Left ventricle myocardium inferior (tissue), 1 donor: ENCODE results near the gene SPRR5. TPM values are rescaled to one million over a fixed set of nuclear protein-coding genes. Genes with fewer than 3 reads are reported as not detected.

Experiments used
- DNase-seq: peaks from one replicate; pipeline ENCODE4 v3.0.0-alpha.2; 2020
- H3K27ac ChIP-seq: fragments of 200-600 bp; replicated peaks from 2 replicates; pipeline ENCODE4 v1.8.0; 2021
- H3K27me3 ChIP-seq: fragments of 200-600 bp; 2 replicates; pipeline ENCODE4 v1.8.0; 2021; ENCODE audit warnings: low read depth
- H3K36me3 ChIP-seq: fragments of 200-600 bp; 2 replicates; pipeline ENCODE4 v1.8.0; 2021
- H3K4me1 ChIP-seq: fragments of 200-600 bp; 2 replicates; pipeline ENCODE4 v1.8.0; 2021
- H3K4me3 ChIP-seq: fragments of 200-600 bp; 2 replicates; pipeline ENCODE4 v1.8.0; 2021; ENCODE audit warnings: mild to moderate bottlenecking, moderate library complexity
- H3K9me3 ChIP-seq: fragments of 200-600 bp; replicated peaks from 2 replicates; pipeline ENCODE4 v1.8.0; 2021
- CTCF ChIP-seq: fragments of 200-600 bp; IDR thresholded peaks from 2 replicates; pipeline ENCODE4 v1.8.0; 2021; ENCODE audit warnings: antibody characterized with exemption, mild to moderate bottlenecking, borderline replicate concordance
- intact Hi-C: fragments of 100-400 bp; cut with micrococcal nuclease; formaldehyde crosslinking; loops from one replicate; pipeline ENCODE4 v1.11.0; 2022
- total RNA-seq: library from RNA; stranded (reverse); fragmentation: NEBNext Ultra II Directional; extraction: Animal tissue kit (Norgen Biotek cat#: 25700); gene quantifications from one replicate; pipeline ENCODE4 v1.2.1, GENCODE V29; 2021
- donor health status: DM: no; HTN: yes; CAD: no; lungs with severe emphysema.

The SPRR5 gene
- total RNA-seq, 1 donor from 2014 or later: not detected

DNA sequence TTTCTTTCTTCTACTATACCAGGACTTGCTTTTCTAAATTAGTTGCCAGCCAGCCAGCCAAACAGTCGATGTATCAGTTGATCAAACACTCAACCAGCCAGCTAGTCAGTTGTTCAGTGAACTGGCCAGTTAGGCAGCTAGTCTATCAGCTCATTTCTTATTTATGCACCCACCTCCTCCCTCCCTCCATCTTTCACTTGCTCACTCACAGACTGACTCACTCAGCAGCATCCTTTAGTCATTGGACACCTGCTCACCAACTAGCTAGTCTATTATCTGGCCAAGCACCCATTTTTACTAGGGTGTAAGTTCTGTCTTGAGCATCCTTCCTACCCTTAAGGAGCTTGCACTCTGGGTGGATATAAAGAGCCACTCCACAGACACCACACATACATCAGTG lies 17.5 kb downstream of the SPRR5 start:
- Histone ChIP-seq H3K4me3 (no peak overlapping the region), H3K27me3 (peaks cover 10% of the 10 kb centered on the region), H3K27ac (no peak overlapping the region), H3K36me3 (no peaks in the 10 kb centered on the region), H3K4me1 (no peaks in the 10 kb centered on the region), H3K9me3 (no peaks in the 10 kb centered on the region)
- no peak for TF ChIP-seq CTCF
- no peak for DNase-seq
- intact Hi-C loops: no loop called here

GRCh38 chr1:152965853-152966252 lies 18.8 kb downstream of the SPRR5 start:
- intact Hi-C loops: no loop called here
- Histone ChIP-seq H3K27ac (no peak overlapping the region), H3K4me1 (no peaks in the 10 kb centered on the region), H3K9me3 (no peaks in the 10 kb centered on the region), H3K27me3 (peaks cover 10% of the 10 kb centered on the region), H3K36me3 (no peaks in the 10 kb centered on the region), H3K4me3 (no peak overlapping the region)
- no peak for TF ChIP-seq CTCF
- DNase-seq: no peak

DNA sequence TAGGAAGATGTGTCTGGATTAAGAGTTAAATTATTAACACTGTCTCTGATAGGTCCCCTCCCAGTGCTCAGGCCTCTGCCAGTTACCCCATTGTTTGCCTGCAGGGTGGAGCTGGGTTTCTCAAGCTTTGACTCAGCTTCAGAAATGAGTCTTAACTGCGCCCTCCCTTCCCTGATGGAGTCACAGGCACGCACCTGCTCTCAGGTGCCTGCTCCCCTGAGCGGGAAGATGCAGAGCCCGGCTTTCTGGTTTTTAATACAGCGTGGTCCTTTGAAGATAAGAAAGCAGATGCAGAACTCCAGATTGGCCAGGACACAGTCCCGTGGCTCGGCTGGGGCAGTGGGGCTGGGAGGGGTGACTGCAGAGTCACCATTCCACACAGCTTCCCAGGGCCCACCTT lies 20.2 kb downstream of the SPRR5 start:
- no peak for DNase-seq
- intact Hi-C loops: no loop called here
- H3K27me3 ChIP-seq: peaks cover 10% of the 10 kb centered on the region
- H3K27ac ChIP-seq: no peak overlapping the region
- H3K36me3 ChIP-seq: no peaks in the 10 kb centered on the region
- no peaks in the 10 kb centered on the region for H3K4me1 ChIP-seq
- H3K4me3 ChIP-seq: no peak overlapping the region
- TF ChIP-seq CTCF: no peak
- H3K9me3 ChIP-seq: no peaks in the 10 kb centered on the region

DNA sequence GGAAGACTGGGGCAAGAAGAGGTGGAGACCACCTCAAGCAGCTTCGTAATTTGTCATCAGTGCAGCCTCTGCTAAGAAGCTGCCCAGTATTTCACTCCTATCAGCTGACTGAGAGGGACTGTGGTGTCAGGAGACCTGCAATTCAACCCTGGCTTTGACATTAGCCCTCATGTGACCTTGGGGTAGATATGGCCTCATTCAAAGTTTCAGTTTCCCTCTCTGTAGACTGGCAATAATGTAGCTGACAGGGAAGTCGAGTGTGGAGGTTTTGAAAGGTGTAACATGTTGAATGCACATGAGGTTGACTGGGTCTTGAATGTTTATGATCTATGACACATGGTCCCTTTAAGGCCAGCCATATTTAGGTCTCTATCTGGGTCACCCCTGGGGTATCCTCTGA lies 21.2 kb downstream of the SPRR5 start:
- H3K27ac ChIP-seq: no peak overlapping the region
- TF ChIP-seq CTCF: no peak
- no peaks in the 10 kb centered on the region for H3K36me3 ChIP-seq
- intact Hi-C loops: no loop called here
- no peaks in the 10 kb centered on the region for H3K4me1 ChIP-seq
- no peak overlapping the region for H3K4me3 ChIP-seq
- H3K9me3 ChIP-seq: no peaks in the 10 kb centered on the region
- H3K27me3 ChIP-seq: peaks cover 10% of the 10 kb centered on the region
- no peak for DNase-seq

DNA sequence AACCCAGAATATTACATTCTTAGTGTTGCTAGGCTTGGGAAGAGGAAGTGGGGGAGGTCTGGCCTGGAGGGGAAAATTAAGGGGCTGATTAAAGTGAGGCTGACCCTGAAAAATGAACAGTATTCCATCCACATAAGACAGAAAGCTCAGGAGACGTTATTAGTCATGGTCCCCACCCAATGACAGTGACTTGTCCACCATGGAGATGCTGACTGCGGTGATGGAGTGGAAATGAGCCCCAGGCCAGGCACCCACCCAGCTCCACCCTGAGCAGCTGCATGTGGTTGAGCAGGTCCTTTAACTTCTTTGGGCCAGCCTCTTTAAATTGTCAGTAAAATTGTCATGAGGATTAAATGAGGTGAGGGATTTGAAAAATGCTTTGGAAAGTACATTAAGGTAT lies 22.0 kb downstream of the SPRR5 start:
- intact Hi-C loops: no loop called here
- H3K27ac ChIP-seq: no peak overlapping the region
- DNase-seq: no peak
- H3K36me3 ChIP-seq: no peaks in the 10 kb centered on the region
- H3K4me1 ChIP-seq: no peaks in the 10 kb centered on the region
- no peak for TF ChIP-seq CTCF
- H3K27me3 ChIP-seq: peaks cover 10% of the 10 kb centered on the region
- no peak overlapping the region for H3K4me3 ChIP-seq
- no peaks in the 10 kb centered on the region for H3K9me3 ChIP-seq

GRCh38 chr1:152970495-152970894 lies 23.5 kb downstream of the SPRR5 start, which contains the start of gene SPRR4:
SPRR4 (plus strand) TSS chr1:152970648; CDS start chr1:152971891, 1,243 bp downstream.
- no peaks in the 10 kb centered on the region for H3K36me3 ChIP-seq
- TF ChIP-seq CTCF: no peak
- no peaks in the 10 kb centered on the region for H3K9me3 ChIP-seq
- H3K27ac ChIP-seq: no peak within 1 kb of the TSS
- DNase-seq: no peak
- intact Hi-C loops: no loop called here
- H3K4me1 ChIP-seq: no peaks in the 10 kb centered on the region
- H3K27me3 ChIP-seq: peaks cover 10% of the 10 kb centered on the region
- H3K4me3 ChIP-seq: no peak within 1 kb of the TSS
